ENCODE data around the gene CLCN6. TPM values are rescaled to one million over a fixed set of nuclear protein-coding genes. Genes with fewer than 3 reads are reported as not detected.

Gene CLCN6
- polyA plus RNA-seq, 3 donors: 3.8 to 37.1 (median 4.2) TPM

DNA sequence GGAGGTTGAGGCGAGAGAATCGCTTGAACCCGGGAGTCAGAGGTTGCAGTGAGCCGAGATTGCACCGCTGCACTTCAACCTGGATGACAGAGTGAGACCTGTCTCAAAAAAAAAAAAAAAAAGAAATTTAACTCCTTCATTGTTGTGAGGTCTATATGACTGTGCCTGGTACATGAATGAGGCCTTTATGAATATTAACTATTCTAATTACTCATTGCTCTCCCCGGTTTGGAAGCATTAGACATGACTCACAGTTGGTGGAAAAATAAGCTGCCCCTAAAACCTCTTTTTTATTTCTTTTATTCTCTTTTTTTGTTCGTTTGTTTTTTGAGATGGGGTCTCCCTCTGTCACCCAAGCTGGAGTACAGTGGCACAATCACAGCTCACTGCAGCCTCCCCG, 49.4 kb downstream of the CLCN6 start:
- TF ChIP-seq, protein P1, sequence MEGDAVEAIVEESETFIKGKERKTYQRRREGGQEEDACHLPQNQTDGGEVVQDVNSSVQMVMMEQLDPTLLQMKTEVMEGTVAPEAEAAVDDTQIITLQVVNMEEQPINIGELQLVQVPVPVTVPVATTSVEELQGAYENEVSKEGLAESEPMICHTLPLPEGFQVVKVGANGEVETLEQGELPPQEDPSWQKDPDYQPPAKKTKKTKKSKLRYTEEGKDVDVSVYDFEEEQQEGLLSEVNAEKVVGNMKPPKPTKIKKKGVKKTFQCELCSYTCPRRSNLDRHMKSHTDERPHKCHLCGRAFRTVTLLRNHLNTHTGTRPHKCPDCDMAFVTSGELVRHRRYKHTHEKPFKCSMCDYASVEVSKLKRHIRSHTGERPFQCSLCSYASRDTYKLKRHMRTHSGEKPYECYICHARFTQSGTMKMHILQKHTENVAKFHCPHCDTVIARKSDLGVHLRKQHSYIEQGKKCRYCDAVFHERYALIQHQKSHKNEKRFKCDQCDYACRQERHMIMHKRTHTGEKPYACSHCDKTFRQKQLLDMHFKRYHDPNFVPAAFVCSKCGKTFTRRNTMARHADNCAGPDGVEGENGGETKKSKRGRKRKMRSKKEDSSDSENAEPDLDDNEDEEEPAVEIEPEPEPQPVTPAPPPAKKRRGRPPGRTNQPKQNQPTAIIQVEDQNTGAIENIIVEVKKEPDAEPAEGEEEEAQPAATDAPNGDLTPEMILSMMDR (IDR thresholded peaks at IDR 0.05): no peak
- Mint-ChIP-seq H3K36me3 (no peaks in the 10 kb centered on the region), H3K4me1 (peaks cover 12% of the 10 kb centered on the region), H3K27ac (peak overlapping the region in 1 of 7 donors; percentile 36), H3K9me3 (peaks cover 0 to 10% (median 0%) of the 10 kb centered on the region in 7 donors), H3K27me3 (ENCODE audit: low read depth in 3 of 3) (peaks cover 38 to 46% (median 44%) of the 10 kb centered on the region in 3 donors), H3K4me3 (no peak overlapping the region)
- H3K36me3 ChIP-seq (replicated peaks in 1 of 2; ENCODE audit: control insufficient read depth in 1 of 2, insufficient read depth in 2 of 2, low read length in 2 of 2): no peaks in the 10 kb centered on the region
- no peak overlapping the region for H3K27ac ChIP-seq (ENCODE audit: low read depth in 1 of 2, low read length in 2 of 2)
- H3K4me1 ChIP-seq (ENCODE audit: control insufficient read depth in 1 of 2, insufficient read depth in 2 of 2, low read length in 2 of 2): peaks cover 12 to 15% of the 10 kb centered on the region in 2 donors
- H4K20me1 ChIP-seq (ENCODE audit: insufficient read depth, low read length): no peaks in the 10 kb centered on the region
- intact Hi-C loops (cut with micrococcal nuclease): no loop called here
- no peaks in the 10 kb centered on the region for H3K79me2 ChIP-seq (ENCODE audit: insufficient read depth, low read length)
- no CpG with 5 or more reads among the region's 8 CpGs for WGBS (ENCODE audit: insufficient coverage)
- H3K4me2 ChIP-seq (replicated peaks; ENCODE audit: extremely low read depth, low read length, poor library complexity, severe bottlenecking): no peak overlapping the region
- peaks cover 27 to 38% of the 10 kb centered on the region in 2 donors for H3K27me3 ChIP-seq (ENCODE audit: control insufficient read depth in 2 of 2, insufficient read depth in 2 of 2, low read length in 2 of 2)
- H3K9me3 ChIP-seq (replicated peaks in 1 of 2; ENCODE audit: control insufficient read depth in 1 of 2, insufficient read depth in 1 of 2, low read length in 2 of 2): peaks cover 0 to 7% of the 10 kb centered on the region in 2 donors
- no peak for DNase-seq
- H3K9ac ChIP-seq (ENCODE audit: insufficient read depth, low read length, poor library complexity, severe bottlenecking): no peak overlapping the region
- H2AFZ ChIP-seq (ENCODE audit: insufficient read depth, low read depth, low read length, poor library complexity, severe bottlenecking): no peak overlapping the region
- no peak overlapping the region for H3K4me3 ChIP-seq (replicated peaks in 1 of 3; ENCODE audit: low read depth in 2 of 3, low read length in 3 of 3)

DNA sequence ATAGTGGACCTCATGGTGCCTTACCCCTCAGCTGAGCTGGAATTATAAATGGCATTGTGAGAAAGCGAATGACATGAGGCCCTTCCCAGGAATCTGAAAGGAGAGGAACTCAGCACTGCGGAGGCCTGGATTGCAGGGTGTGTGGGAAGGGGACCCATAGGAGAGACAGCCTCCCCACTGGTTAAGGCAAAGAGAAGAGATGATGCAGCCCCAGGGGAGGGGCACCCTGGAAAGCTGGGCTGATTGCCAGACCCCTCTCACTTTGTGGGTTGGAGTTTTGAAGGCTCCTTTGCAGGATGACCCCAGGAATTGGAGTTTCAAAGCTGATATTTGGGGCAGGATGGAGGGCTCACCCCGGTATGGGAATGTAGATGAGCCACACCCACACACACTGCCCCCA, 50.7 kb downstream of the CLCN6 start:
- no peak for DNase-seq
- Histone ChIP-seq H3K79me2 (ENCODE audit: insufficient read depth, low read length) (no peaks in the 10 kb centered on the region), H3K9me3 (replicated peaks in 1 of 2; ENCODE audit: control insufficient read depth in 1 of 2, insufficient read depth in 1 of 2, low read length in 2 of 2) (peaks cover 0 to 7% of the 10 kb centered on the region in 2 donors), H3K4me3 (replicated peaks in 1 of 3; ENCODE audit: low read depth in 2 of 3, low read length in 3 of 3) (no peak overlapping the region), H4K20me1 (ENCODE audit: insufficient read depth, low read length) (no peaks in the 10 kb centered on the region), H3K27ac (ENCODE audit: low read depth in 1 of 2, low read length in 2 of 2) (no peak overlapping the region), H3K27me3 (ENCODE audit: control insufficient read depth in 2 of 2, insufficient read depth in 2 of 2, low read length in 2 of 2) (peaks cover 28 to 47% of the 10 kb centered on the region in 2 donors), H2AFZ (ENCODE audit: insufficient read depth, low read depth, low read length, poor library complexity, severe bottlenecking) (no peak overlapping the region), H3K9ac (ENCODE audit: insufficient read depth, low read length, poor library complexity, severe bottlenecking) (no peak overlapping the region), H3K36me3 (replicated peaks in 1 of 2; ENCODE audit: control insufficient read depth in 1 of 2, insufficient read depth in 2 of 2, low read length in 2 of 2) (no peaks in the 10 kb centered on the region), H3K4me2 (replicated peaks; ENCODE audit: extremely low read depth, low read length, poor library complexity, severe bottlenecking) (no peak overlapping the region), H3K4me1 (ENCODE audit: control insufficient read depth in 1 of 2, insufficient read depth in 2 of 2, low read length in 2 of 2) (peaks cover 3% of the 10 kb centered on the region in 2 donors)
- no peaks in the 10 kb centered on the region for H3K36me3 Mint-ChIP-seq
- peak overlapping the region in 1 of 2 donors; percentile 66 for H3K4me3 Mint-ChIP-seq
- no peak overlapping the region for H3K27ac Mint-ChIP-seq
- H3K27me3 Mint-ChIP-seq (ENCODE audit: low read depth in 3 of 3): peaks cover 44 to 55% (median 48%) of the 10 kb centered on the region in 3 donors
- TF ChIP-seq, protein P1 (IDR thresholded peaks at IDR 0.05): no peak
- peaks cover 0 to 12% (median 0%) of the 10 kb centered on the region in 7 donors for H3K9me3 Mint-ChIP-seq
- 100% methylated on average over 2 of the region's 3 CpGs for WGBS (ENCODE audit: insufficient coverage)
- intact Hi-C loops (cut with micrococcal nuclease): no loop called here
- H3K4me1 Mint-ChIP-seq: peaks cover 2% of the 10 kb centered on the region

Data from CD14-positive monocyte (primary cell).